ENCODE measurements around the gene RAB44.
"Not testable (repeated sequence)": the region's sequence is repeated elsewhere in the genome, so short reads cannot be mapped to it uniquely, and the experiment has no call there.

Gene RAB44, protein sequence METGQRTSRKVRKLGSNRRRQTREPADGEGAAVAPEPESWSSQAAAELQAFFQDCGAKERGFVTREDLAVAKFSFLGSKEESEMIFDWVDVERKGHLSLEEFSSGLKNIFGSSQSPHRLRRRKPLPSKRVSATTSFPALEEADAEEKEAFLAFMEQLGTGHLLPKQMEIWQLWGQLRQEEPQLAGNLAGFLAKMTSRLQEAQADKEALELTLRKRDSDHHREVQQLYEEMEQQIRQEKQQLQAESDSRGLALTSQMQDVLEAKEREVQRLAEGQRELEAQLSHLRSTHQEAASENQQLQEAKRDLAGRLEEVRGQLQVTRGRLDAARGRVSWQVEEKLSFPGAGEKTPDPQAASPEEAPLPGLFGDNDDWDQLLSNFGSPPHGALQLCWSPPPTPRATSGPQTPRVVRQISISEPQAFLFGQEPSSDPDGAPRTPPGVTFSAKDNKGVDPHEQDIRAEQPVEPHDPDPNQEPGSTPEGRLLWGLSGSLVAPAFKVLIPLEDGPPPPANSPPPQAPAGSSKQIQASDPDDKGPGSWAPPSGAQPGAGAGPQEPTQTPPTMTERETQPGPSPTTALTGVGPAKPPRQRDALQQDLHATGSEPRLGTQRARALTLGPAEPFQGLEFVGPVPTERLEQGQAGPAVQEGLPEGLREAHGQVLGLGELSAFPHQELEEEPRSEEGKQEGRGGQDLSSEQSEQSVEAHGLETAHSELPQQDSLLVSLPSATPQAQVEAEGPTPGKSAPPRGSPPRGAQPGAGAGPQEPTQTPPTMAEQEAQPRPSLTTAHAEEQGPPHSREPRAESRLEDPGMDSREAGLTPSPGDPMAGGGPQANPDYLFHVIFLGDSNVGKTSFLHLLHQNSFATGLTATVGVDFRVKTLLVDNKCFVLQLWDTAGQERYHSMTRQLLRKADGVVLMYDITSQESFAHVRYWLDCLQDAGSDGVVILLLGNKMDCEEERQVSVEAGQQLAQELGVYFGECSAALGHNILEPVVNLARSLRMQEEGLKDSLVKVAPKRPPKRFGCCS

GRCh38 chr6:36697481-36697903 lies at the start of gene RAB44:
TSS of gene RAB44 (plus strand) at chr6:36697826. CDS start at chr6:36704236, 6,410 bp downstream.
- in situ Hi-C loops (cut with MboI; ENCODE audit: low sequenced_read_pairs): no loop called here

GRCh38 chr6:36649086-36649485 lies 48.5 kb upstream of the RAB44 start:
- in situ Hi-C loops (cut with MboI; ENCODE audit: low sequenced_read_pairs): no loop called here

- in situ Hi-C loops (cut with MboI; ENCODE audit: low sequenced_read_pairs): no loop called here
Observed at GRCh38 chr6:36649701-36650484, 47.7 kb upstream of the RAB44 start.

DNA sequence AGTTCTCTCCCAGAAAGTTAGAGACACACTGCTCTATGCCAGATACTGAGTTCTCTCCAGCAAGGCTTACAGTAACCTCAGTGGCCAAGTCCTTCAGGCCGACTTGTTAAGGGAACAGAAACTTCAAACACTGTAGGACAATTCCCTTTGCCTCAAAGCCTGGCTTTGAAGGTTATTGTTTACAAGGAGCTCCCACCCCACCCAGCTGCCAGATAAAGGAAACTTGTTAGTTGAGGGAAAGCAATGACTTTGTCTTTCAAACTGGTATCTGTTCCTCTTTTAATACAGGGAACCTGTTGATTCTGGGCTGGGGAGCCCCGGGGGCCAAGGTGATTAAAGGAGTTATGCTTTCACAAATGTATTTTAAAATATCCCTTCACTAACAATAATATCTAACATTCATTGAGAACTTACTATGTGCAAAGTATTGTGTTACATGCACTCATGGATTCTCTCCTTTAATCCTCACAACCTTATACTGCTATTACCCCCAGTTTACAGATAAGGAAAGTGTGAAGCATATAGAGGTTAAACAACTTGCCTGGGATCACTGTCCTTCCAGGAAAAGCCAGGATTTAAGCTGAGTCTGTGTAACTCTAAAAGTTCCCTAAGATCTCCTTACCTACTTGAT lies 46.7 kb upstream of the RAB44 start:
- in situ Hi-C loops (cut with MboI; ENCODE audit: low sequenced_read_pairs): no loop called here

DNA sequence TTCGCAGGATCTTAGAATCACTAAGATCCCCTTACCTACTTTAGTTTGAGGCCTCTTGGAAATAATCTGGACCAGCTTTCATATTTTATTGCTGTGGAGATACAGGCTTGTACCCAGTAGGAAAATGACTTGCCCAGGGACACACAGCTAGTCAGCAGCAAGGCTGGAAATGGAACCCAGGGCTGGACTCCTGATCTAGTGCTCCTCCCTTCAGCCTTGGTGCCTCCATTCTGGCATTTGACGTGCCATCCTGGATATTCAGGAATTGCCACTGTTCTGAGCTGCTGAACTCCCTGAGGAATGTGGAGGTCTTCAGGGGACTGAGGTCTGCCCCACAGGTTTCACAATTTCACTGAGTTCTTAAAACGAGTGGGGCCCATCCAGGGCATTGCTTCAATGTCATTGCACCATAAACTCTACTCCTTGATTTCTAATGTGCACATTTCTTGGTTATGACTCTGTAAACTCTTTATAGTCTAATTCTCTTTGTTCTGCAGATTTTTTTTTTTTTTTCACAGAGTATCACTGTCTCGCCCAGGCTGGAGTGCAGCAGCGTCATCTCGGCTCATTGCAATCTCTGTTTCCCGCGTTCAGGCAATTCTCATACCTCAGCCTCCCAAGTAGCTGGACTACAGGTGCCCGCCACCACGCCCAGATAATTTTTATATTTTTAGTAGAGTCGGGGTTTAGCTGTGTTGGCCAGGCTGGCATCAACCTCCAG lies 45.8 kb upstream of the RAB44 start:
- in situ Hi-C loops (cut with MboI; ENCODE audit: low sequenced_read_pairs): no loop called here

DNA sequence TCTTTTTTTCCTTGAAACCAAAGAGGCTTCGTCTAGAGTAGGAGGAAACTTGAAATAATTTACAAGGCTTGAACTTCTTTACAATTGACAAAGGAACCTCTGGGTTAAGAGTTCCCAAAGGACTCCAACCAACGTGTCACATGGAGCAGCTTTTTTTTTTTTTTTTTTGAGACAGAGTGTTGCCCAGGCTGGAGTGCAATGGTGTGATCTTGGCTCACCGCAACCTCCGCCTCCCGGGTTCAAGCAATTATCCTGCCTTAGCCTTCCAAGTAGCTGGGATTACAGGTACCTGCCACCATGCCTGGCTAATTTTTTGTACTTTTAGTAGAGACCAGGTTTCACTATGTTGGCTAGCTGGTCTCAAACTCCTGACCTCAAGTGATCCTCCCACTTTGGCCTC lies 43.2 kb upstream of the RAB44 start:
- in situ Hi-C loops (cut with MboI; ENCODE audit: low sequenced_read_pairs): not testable (repeated sequence)

DNA sequence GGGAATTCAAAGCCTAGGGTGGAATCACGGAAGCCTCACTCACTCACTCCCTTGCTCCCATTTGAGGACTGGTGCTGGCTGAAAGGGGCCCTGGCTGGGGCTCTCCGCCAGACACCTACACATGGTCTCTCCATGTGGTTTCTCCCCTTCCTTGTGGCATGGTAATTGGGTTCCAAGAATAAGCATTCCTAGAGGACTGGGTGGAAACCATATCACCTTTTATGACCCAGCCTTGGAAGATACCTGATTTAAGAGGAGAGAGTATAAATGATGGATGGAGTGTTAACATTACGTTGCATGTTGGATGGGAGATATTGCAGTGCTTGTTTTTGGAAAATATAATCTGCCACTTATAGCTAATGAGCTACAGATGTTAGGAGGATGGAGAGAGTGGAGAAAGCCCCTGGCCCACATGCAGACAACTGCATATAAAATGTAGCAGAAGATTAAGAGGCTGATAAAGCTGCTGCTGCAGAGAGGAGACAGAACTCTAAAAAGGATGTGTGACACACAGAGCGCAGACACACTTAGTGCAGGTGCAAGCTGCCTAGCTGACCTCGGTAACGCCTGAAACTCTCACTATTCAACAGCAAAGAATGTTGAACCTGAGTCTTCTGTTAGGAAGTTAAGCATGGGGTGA lies 42.4 kb upstream of the RAB44 start:
- in situ Hi-C loops (cut with MboI; ENCODE audit: low sequenced_read_pairs): no loop called here

DNA sequence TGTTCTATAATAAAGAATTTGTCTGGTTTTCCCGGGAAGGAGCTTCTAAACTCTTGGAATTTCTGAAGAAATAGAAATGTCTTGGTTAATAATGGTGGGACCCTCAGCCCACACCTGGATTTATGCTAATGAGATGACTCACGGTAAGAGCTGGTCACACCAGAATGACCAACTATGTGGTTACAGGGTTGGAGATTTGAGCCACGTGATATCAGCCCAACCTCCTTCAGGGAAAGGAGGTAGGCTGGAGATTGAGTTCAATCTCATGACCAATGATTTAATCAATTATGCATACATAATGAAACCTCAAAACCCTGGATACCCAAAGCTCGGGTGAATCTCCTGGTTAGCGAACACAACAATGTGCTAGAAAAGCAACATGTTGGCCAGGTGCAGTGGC lies 41.2 kb upstream of the RAB44 start:
- in situ Hi-C loops (cut with MboI; ENCODE audit: low sequenced_read_pairs): no loop called here

- in situ Hi-C loops (cut with MboI; ENCODE audit: low sequenced_read_pairs): no loop called here
Observed at GRCh38 chr6:36657271-36657670, 40.4 kb upstream of the RAB44 start.

- in situ Hi-C loops (cut with MboI; ENCODE audit: low sequenced_read_pairs): no loop called here
Observed at GRCh38 chr6:36657942-36658544, 39.6 kb upstream of the RAB44 start.

GRCh38 chr6:36659271-36659670 lies 38.4 kb upstream of the RAB44 start:
- in situ Hi-C loops (cut with MboI; ENCODE audit: low sequenced_read_pairs): no loop called here

DNA sequence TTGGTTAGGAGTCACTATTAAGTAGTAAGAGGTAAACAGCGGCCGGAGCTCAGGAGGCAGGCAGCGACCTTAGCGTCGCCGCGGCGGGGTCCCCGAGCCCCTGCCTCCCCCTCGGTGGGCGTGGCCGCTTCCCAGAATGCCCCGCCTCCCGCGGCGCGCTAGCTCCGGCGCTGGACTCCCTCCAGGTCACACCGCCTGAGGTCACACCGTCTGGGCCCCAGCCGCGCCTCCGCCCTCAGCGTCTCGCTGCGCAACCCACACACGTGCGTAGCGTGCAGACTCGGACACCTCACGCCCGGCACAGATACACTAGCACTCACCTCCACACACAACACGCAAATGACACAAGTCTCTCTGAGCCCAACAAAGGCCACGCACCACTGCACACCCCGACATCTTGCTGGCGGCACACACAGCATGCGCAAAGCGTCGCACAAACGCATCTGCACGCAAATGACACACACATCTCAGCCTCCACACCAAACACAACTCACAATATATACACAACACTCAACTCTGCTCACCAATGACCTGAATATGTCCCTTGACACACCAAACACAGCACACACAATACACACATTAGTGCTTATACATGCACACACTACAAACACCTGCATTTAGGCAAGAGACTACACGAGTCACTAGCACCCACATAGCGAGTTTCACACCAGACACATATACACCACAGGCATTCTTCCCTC lies 36.7 kb upstream of the RAB44 start:
- in situ Hi-C loops (cut with MboI; ENCODE audit: low sequenced_read_pairs): no loop called here

DNA sequence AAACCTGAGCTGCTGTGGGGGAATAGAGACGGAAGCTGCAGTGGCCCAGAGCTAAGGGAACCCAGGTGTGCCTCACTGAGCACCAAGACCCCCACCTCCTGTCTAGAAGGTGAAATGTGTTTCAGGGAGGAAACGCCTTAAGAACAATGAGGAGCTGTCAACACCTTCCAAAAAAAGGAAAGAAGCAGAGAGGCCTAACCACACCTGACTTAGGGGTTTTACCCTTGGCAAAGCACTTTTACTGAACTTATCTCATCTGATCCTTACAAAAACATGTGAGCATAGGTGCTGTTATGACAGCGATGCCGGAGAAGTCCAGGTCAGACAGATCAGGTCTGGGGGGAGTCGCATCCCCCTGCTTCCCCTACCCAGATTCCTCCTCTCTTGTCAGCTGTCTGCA lies 35.2 kb upstream of the RAB44 start:
- in situ Hi-C loops (cut with MboI; ENCODE audit: low sequenced_read_pairs): no loop called here

DNA sequence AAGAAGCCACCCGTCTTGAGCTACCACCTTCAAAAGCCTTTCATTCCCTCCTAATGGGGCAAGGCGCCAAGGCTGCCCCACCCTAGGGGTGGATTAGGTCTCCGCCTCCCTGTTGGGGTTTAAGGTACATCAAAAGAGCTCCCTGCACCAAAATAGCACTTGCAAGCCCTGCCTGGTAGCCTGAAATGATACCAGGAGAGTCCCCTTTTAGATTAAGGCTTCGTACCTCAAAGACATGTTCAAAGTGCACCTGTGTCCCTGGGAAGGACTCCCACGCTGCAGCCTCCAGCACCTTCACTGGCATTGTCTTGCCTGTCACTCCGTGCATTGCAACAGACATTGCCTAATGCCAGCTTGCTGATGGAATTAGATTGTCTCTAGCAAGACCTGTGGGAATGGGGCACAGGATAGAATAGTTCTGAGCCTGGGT lies 34.8 kb upstream of the RAB44 start:
- in situ Hi-C loops (cut with MboI; ENCODE audit: low sequenced_read_pairs): no loop called here

DNA sequence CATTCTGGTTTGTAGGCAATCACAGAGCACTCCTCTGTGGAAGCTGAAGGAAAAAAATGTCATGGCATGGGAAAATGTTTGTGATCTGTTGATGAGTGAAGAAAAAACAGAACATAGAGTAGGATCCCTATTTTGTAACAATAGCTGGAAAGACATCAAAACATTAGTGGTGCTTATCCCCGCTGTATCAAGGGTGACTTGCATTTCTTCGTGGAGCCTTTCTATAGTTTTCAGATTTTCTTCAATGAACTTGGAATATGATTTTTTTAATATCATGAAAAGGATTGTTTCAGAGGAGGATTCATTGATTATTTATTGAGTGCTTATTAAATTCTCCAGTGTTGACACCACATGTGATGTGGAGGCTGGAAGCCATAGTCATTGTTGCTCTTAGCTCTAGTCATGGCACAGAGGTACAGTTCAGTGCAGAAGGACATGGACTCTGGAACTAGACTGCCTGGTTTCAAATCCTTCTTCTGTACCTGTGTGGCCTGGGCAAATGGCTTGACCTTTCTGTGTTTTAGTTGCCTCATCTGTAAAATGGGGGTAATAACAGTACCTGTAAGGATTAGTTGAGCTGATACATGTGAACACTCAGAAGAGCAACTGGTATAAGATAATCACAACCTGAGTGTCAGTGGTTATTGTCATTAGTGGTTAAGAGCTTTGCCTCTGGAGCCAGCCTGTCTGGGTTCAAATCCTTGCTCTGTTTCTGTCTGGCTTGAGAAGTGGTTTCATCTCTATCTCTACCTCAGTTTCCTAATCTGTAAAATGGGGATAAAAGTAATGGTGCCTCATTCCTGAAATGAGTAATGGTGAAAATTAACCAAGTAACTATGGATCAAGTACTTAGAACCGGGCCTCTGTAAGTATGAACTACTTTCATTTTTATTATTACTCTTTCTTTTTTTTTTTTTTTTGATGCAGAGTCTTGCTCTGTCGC lies 33.9 kb upstream of the RAB44 start:
- in situ Hi-C loops (cut with MboI; ENCODE audit: low sequenced_read_pairs): no loop called here

- in situ Hi-C loops (cut with MboI; ENCODE audit: low sequenced_read_pairs): no loop called here
Observed at GRCh38 chr6:36665180-36665579, 32.4 kb upstream of the RAB44 start.

GRCh38 chr6:36666287-36666686 lies 31.3 kb upstream of the RAB44 start:
- in situ Hi-C loops (cut with MboI; ENCODE audit: low sequenced_read_pairs): no loop called here
